ENCODE measurements around the gene RBMS3. TPM values are rescaled to one million over a fixed set of nuclear protein-coding genes. Genes with fewer than 3 reads are reported as not detected.

Gene RBMS3
- total and polyA plus RNA-seq, 2 of the 8 experiments (the other 6 are each of a cell fraction or from before 2014, with no cell fraction given): 3.7 to 6.9 TPM

- TF ChIP-seq CHD7 (IDR thresholded peaks at IDR 0.05; ENCODE audit: insufficient replicate concordance, low read length): no peak
These were observed 428.0 kb downstream of the RBMS3 start (continued) for GRCh38 chr3:29708884-29709283.
